Stimulated activated naive CD8-positive, alpha-beta T cell treated with anti-CD3 and anti-CD28 coated beads, Interleukin-15, amount 100 ng/mL, for 72 hours (primary cell): ENCODE results near the gene ANTKMT.
"Not testable (repeated sequence)": the region's sequence is repeated elsewhere in the genome, so short reads cannot be mapped to it uniquely, and the experiment has no call there.

Experiments used
- ATAC-seq: fragments of 150-1000 bp; cut with Tn5 transposase; 2 replicates; pipeline ENCODE4 v1.10.0; 2021; ENCODE audit warnings: mild to moderate bottlenecking, moderate library complexity
- DNase-seq, 2 donors: peaks; one replicate each; pipeline ENCODE4 v3.0.0; 2021 to 2022
- H3K27ac Mint-ChIP-seq, 2 donors: one replicate each; pipeline ENCODE4 v1.8.0; 2022; ENCODE audit warnings: mild to moderate bottlenecking in 2 of 2, mixed read lengths in 2 of 2, moderate library complexity in 2 of 2
- H3K27me3 Mint-ChIP-seq: one replicate; pipeline ENCODE4 v1.8.0; 2022; ENCODE audit warnings: mixed read lengths
- H3K4me1 Mint-ChIP-seq: one replicate; pipeline ENCODE4 v1.8.0; 2022; ENCODE audit warnings: mild to moderate bottlenecking, mixed read lengths
- H3K4me3 Mint-ChIP-seq, 2 donors: one replicate each; pipeline ENCODE4 v1.8.0; 2022; ENCODE audit warnings: mild to moderate bottlenecking in 2 of 2, mixed read lengths in 2 of 2, moderate library complexity in 1 of 2
- H3K9me3 Mint-ChIP-seq, 2 donors: one replicate each; pipeline ENCODE4 v1.8.0; 2022; ENCODE audit warnings: mixed read lengths in 2 of 2

Gene ANTKMT

GRCh38 chr16:704552-705380 is 16.2 kb upstream of the ANTKMT start:
- DNase-seq: no peak
- Mint-ChIP-seq H3K4me1 (peaks cover 26% of the 10 kb centered on the region), H3K27me3 (peaks cover 81% of the 10 kb centered on the region), H3K9me3 (no peaks in the 10 kb centered on the region), H3K4me3 (no peak overlapping the region), H3K27ac (no peak overlapping the region)
- ATAC-seq: no peak

- peaks cover 88% of the 10 kb centered on the region for H3K27me3 Mint-ChIP-seq
- no peak for ATAC-seq
Observed at GRCh38 chr16:705431-706188, 15.3 kb upstream of the ANTKMT start, which contains the start of gene FBXL16. Gene FBXL16, minus strand, starts transcription at chr16:705801. Its CDS starts 8,396 bp downstream, at chr16:697405.

DNA sequence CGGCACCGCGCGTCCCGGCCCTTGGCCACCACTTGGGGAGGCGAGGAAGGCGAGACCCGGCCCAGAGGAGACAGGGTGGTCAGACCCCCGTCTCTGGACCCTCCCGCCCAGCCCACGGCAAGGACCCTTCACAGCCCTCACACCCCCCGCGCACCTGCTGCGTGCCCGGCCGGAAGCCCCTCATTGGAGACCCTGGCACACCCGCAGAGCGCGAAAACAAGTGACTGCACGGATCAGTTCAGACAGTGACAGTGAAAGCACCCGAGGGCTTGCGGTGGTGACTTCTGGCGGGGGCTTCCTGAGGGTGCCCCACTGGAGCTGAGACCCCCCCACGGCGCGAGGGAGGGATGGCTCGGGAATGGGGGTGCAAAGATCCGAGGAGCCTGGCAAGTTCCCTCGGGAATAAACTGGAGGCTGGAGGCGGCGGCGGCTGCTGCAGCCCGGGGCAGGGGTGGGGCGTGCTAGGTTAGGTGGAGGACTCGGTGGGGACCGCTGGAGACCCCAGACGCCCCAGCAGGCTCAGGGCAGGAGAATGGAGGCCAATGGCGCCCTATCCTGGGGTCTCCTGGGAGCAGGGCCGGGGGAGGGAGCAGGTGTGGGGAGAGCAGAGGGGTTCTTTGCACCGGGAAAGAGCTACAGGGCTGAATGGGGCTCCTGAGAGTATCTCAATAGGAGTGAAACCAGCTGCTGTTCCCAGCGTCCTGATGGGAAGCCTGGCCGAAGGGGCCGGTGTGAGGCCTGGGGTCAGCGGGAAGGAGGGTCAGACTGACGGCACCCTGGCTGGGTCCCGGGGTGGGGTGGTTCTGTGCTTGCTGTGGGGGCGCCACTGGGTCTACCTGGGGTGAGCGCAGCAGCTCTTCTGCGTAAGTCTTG is 14.5 kb upstream of the ANTKMT start:
- DNase-seq (no peak), ATAC-seq (no peak)
- no peak overlapping the region for H3K27ac Mint-ChIP-seq
- peaks cover 88% of the 10 kb centered on the region for H3K27me3 Mint-ChIP-seq
- H3K4me1 Mint-ChIP-seq: peaks cover 14% of the 10 kb centered on the region
- no peaks in the 10 kb centered on the region for H3K9me3 Mint-ChIP-seq
- peak overlapping the region in 1 of 2 donors; percentile 10 for H3K4me3 Mint-ChIP-seq

More at GRCh38 chr16:705431-706188, 15.3 kb upstream of the ANTKMT start, which contains the start of gene FBXL16:
- H3K4me3 Mint-ChIP-seq: peak within 1 kb of the TSS in 1 of 2 donors; percentile 10
- no peak for DNase-seq
- H3K4me1 Mint-ChIP-seq: peaks cover 20% of the 10 kb centered on the region
- no peaks in the 10 kb centered on the region for H3K9me3 Mint-ChIP-seq
- H3K27ac Mint-ChIP-seq: no peak within 1 kb of the TSS

DNA sequence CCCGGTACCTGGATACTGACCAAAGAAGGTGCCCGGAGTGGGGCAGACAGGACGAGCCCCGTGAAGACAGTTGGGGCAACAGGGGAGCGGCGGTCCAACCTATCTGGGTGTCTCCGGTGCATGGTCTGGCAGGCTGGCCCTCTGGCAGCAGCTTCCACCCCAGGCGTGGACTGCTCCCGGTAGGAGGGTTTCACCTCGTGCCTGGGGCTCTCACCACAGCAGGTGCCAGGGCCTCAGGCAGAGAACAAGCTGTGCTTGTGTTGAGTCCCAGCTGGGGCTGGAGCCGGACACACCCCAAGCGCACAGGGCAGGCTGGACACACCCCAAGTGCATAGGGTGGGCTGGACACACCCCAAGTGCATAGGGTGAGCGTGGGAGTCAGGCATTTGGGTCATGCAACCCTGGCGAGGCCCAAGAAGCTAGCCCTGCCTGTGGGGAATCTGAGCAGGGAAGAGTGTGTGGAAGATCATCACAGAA is 13.8 kb upstream of the ANTKMT start:
- ATAC-seq: no peak
- Mint-ChIP-seq H3K4me1 (peaks cover 11% of the 10 kb centered on the region), H3K9me3 (no peaks in the 10 kb centered on the region), H3K27me3 (peaks cover 86% of the 10 kb centered on the region), H3K27ac (no peak overlapping the region), H3K4me3 (no peak overlapping the region)
- DNase-seq: no peak

DNA sequence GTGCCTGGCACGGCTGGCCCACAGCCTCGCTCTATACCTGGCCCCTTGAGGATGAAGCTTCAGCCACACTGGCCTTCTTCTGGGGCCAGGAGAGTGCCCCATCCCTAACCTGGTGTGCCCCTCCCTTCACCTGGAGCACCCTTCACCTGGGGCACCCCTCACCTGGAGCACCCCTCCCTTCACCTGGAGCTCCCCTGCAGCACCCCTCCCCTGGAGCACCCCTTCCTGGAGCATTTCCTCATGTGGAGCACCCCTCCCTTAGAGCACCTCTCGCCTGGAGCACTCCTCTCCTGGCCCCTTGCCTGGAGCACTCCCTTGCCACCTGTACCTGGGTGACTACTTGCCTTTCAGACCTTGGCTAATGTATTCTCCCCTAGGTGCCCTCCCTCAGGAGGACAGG is 12.9 kb upstream of the ANTKMT start:
- Mint-ChIP-seq H3K9me3 (no peaks in the 10 kb centered on the region), H3K4me1 (peaks cover 12% of the 10 kb centered on the region), H3K4me3 (no peak overlapping the region), H3K27me3 (peaks cover 83% of the 10 kb centered on the region), H3K27ac (no peak overlapping the region)
- no peak for ATAC-seq
- DNase-seq: no peak

DNA sequence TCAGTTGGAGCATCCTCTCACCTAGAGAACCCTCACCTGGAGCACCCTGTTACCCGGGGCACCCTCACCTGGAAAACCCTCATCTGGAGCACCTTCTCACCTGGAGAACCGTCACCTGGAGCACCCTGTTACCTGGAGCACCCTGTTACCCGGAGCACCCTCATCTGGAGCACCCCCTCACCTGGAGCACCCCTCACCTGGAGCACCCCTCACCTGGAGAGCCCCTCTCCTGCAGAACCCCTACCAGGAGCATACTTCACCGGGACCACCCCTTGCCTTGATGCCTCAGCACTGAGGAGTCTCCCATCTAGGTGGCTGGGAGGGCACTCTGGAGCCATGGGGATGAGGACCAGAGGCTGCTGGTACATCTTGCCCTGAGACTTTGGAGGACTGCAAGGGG is 12.0 kb upstream of the ANTKMT start:
- Mint-ChIP-seq H3K4me3 (no peak overlapping the region), H3K27ac (no peak overlapping the region), H3K27me3 (peaks cover 80% of the 10 kb centered on the region), H3K9me3 (no peaks in the 10 kb centered on the region), H3K4me1 (peaks cover 14% of the 10 kb centered on the region)
- ATAC-seq (no peak), DNase-seq (no peak)

DNA sequence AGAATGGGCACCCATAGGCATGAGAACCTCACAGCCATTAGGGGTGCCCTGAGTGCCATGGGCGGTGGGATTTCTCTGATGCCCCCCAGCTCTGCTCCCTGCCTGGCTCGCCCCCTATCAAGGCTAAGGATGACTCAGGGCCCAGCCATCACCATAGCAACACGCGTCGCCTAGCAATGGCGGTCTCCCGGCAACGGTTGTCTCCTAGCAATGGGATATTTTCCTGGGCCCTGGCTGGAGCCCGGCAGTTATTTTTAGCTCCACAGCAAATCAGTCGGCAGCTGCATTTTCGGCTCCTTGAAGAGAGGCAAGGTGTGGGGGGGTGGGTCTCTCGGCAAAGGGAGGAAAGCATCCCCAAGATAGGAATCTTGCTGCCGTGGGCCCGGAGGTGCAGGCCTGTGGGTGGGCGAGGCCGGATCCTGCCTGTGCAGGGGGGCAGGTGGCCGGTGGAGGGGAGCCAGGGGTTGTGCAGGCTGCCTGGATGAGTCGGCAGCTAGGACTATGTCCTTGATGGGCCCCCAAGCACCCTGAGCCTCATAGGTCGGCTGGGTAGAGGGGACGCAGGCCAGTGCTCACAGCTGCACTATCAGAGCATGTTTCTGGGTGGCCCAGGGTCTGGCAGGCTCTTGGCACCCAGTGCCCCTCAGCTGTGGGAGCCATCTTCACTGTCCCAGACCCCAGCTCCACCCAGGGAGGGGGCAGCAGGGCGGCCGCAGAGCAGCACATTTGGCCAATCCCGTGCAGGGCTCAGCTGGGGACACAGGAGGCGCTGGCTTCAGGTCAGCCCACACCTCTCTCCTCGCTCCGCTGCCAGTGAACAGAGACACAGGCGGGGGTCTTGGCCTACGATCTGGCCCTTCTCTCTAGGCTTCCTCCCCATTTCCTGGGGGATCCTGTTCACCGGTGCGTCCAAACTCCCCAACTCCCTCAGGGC is 11.1 kb upstream of the ANTKMT start:
- no peak overlapping the region for H3K4me3 Mint-ChIP-seq
- DNase-seq (no peak), ATAC-seq (no peak)
- H3K27ac Mint-ChIP-seq: no peak overlapping the region
- H3K9me3 Mint-ChIP-seq: no peaks in the 10 kb centered on the region
- peaks cover 23% of the 10 kb centered on the region for H3K4me1 Mint-ChIP-seq
- H3K27me3 Mint-ChIP-seq: peaks cover 76% of the 10 kb centered on the region

GRCh38 chr16:710500-711075 is 10.4 kb upstream of the ANTKMT start:
- ATAC-seq: no peak
- Mint-ChIP-seq H3K9me3 (no peaks in the 10 kb centered on the region), H3K4me3 (no peak overlapping the region), H3K4me1 (peaks cover 23% of the 10 kb centered on the region), H3K27ac (no peak overlapping the region), H3K27me3 (peaks cover 76% of the 10 kb centered on the region)
- no peak for DNase-seq

- ATAC-seq (no peak), DNase-seq (no peak)
- Mint-ChIP-seq H3K27me3 (peaks cover 74% of the 10 kb centered on the region), H3K9me3 (no peaks in the 10 kb centered on the region), H3K4me3 (no peak overlapping the region), H3K27ac (no peak overlapping the region), H3K4me1 (peaks cover 24% of the 10 kb centered on the region)
Observed at GRCh38 chr16:711084-711483, 9.9 kb upstream of the ANTKMT start.

DNA sequence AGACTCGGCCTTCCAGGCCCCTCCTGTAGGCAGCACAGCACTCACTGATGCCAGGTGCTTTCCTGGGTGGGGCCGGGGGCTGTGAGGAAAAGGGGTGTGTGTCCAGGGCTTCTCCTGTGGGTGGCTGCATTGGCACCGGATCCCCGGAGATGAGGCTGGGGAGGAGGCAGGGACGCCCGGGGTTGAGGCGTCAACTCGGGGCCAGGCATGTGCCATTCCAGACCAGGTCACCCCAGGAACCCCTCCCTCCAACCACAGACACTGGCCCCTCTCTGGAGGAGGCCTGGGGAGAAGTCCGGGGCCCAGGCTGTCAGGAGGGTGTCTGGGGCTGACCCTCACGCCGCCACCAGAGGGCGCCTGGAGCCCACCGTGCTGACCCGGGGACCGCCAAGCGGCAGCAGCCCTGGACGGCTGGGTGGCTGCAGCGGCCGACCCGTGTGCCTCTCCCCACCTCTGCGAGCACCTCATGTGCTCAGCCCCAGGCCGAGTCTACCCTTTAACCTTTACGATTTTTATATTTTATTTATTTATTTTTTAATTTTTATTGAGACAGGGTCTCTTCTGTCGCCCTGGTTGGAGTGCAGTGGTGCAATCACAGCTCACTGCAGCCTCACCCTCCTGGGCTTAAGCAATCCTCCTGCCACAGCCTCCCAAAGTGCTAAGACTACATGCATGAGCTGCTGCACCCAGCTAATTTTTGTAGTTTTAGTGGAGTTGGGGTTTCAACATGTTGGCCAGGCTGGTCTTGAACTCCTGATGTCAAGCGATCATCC is 9.2 kb upstream of the ANTKMT start:
- H3K27ac Mint-ChIP-seq: no peak overlapping the region
- peaks cover 67% of the 10 kb centered on the region for H3K27me3 Mint-ChIP-seq
- no peak overlapping the region for H3K4me3 Mint-ChIP-seq
- no peaks in the 10 kb centered on the region for H3K9me3 Mint-ChIP-seq
- H3K4me1 Mint-ChIP-seq: peaks cover 25% of the 10 kb centered on the region
- DNase-seq (peak; percentile 81 to 84), ATAC-seq (peak; percentile 64)

DNA sequence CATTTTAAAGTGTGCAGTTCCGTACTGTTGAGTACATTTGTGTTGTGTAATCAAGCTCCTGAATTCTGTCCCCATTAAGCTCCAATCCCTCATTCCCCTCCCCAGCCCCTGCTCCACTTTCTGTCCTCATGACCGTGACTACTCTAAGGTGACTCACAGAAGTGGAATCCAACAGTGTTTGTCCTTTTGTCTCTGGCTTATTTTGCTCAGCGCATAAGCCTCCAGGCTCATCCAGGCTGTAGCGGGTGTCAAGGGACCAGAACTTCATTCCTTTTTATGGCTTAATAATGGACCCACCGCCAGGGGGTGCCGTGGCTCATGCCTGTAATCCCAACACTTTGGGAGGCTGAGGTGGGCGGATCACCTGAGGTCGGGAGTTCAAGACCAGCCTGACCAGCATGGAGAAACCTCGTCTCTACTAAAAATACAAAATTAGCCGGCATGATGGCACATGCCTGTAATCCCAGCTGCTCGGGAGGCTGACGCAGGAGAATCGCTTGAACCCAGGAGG is 8.2 kb upstream of the ANTKMT start:
- not testable (repeated sequence) for ATAC-seq, H3K27ac Mint-ChIP-seq, H3K4me3 Mint-ChIP-seq, H3K9me3 Mint-ChIP-seq
- Mint-ChIP-seq H3K4me1 (peaks cover 26% of the 10 kb centered on the region), H3K27me3 (peaks cover 57% of the 10 kb centered on the region)
- DNase-seq: peak in 1 of 2 donors; percentile 72

GRCh38 chr16:714079-714478 is 6.9 kb upstream of the ANTKMT start:
- no peak for ATAC-seq
- Mint-ChIP-seq H3K27me3 (peaks cover 44% of the 10 kb centered on the region), H3K4me1 (peaks cover 33% of the 10 kb centered on the region), H3K27ac (no peak overlapping the region), H3K9me3 (no peaks in the 10 kb centered on the region), H3K4me3 (peak overlapping the region in 1 of 2 donors; percentile 44)
- no peak for DNase-seq
